Ovary (tissue), 3 donors: ENCODE data around the gene TNRC6C.

ENCODE experiments used
- POLR2A ChIP-seq: fragments of 450-650 bp; IDR thresholded peaks from one replicate; pipeline ENCODE4 v1.6.1; 2017; ENCODE audit warnings: antibody characterized with exemption, mild to moderate bottlenecking, moderate library complexity
- TF ChIP-seq, protein P1 (sequence below), 3 donors: fragments of 450-650 bp in 2 of 3; fragments of 200-600 bp in 1 of 3; IDR thresholded peaks; one replicate each; pipeline versions ENCODE4 v1.5.1 to v1.8.0; 2016 to 2022; ENCODE audit warnings: antibody characterized with exemption in 3 of 3, mild to moderate bottlenecking in 1 of 3
- donor health status: DM: no; HTN: no; CAD: no.

GRCh38 chr17:77944390-77945222, 13.9 kb upstream of the TNRC6C start:
- no peak for TF ChIP-seq POLR2A
- TF ChIP-seq, protein P1, sequence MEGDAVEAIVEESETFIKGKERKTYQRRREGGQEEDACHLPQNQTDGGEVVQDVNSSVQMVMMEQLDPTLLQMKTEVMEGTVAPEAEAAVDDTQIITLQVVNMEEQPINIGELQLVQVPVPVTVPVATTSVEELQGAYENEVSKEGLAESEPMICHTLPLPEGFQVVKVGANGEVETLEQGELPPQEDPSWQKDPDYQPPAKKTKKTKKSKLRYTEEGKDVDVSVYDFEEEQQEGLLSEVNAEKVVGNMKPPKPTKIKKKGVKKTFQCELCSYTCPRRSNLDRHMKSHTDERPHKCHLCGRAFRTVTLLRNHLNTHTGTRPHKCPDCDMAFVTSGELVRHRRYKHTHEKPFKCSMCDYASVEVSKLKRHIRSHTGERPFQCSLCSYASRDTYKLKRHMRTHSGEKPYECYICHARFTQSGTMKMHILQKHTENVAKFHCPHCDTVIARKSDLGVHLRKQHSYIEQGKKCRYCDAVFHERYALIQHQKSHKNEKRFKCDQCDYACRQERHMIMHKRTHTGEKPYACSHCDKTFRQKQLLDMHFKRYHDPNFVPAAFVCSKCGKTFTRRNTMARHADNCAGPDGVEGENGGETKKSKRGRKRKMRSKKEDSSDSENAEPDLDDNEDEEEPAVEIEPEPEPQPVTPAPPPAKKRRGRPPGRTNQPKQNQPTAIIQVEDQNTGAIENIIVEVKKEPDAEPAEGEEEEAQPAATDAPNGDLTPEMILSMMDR (IDR thresholded peaks at IDR 0.05): no peak
